Epithelial cell of esophagus (primary cell): Measurements from ENCODE around the gene SEH1L.

Experiments
- DNase-seq: peaks from one replicate; pipeline ENCODE4 v3.0.0; 2010; ENCODE audit warnings: low read depth
- H3K4me3 ChIP-seq: 2 replicates; pipeline ENCODE4 v1.5.1; 2011; ENCODE audit warnings: mild to moderate bottlenecking, low read length, control low read depth
- TF ChIP-seq, protein P1 (sequence below): IDR thresholded peaks from 2 replicates; pipeline ENCODE4 v1.5.1; 2011; ENCODE audit warnings: low read depth, mild to moderate bottlenecking, low read length, control low read depth, inconsistent platforms; ENCODE audit not compliant: insufficient read depth; ENCODE audit errors: missing control alignments

Gene SEH1L

DNA sequence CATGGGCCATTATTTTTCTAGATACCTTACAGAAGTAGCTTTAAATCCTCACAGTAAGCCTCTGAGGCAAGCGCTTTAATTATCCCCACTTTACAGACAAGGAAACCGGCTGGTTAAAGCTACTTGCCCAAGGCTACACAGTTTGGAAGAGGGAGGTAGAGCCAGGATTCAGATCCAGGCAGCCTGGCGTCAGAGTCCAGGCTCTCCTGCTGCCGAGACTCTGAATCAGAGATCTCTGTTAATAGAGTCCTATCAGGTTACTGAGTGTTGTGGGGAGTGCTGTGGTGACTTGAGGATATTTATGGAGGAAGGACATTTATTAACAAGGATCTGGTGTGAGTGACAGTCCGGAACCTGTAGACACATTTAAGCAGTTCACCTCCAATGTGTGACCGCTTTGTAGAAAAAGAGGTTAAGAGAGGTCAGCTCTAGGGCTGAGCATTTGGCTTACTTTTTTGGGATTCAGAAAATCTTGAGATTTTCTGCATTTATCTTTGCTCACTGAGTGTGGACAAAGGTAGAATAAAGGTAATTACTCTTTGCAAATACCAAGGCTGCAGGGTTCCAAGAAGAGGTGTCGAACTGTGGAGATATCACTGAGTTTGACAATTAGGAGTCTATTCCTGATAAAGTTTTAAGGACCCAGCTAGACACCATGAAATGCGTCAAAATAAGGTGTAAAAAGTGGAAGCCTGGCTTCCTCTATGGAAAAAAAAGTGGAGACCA is 41.7 kb downstream of the SEH1L start:
- no peak overlapping the region for H3K4me3 ChIP-seq
- TF ChIP-seq, protein P1, sequence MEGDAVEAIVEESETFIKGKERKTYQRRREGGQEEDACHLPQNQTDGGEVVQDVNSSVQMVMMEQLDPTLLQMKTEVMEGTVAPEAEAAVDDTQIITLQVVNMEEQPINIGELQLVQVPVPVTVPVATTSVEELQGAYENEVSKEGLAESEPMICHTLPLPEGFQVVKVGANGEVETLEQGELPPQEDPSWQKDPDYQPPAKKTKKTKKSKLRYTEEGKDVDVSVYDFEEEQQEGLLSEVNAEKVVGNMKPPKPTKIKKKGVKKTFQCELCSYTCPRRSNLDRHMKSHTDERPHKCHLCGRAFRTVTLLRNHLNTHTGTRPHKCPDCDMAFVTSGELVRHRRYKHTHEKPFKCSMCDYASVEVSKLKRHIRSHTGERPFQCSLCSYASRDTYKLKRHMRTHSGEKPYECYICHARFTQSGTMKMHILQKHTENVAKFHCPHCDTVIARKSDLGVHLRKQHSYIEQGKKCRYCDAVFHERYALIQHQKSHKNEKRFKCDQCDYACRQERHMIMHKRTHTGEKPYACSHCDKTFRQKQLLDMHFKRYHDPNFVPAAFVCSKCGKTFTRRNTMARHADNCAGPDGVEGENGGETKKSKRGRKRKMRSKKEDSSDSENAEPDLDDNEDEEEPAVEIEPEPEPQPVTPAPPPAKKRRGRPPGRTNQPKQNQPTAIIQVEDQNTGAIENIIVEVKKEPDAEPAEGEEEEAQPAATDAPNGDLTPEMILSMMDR, result no peak
- DNase-seq, result no peak

DNA sequence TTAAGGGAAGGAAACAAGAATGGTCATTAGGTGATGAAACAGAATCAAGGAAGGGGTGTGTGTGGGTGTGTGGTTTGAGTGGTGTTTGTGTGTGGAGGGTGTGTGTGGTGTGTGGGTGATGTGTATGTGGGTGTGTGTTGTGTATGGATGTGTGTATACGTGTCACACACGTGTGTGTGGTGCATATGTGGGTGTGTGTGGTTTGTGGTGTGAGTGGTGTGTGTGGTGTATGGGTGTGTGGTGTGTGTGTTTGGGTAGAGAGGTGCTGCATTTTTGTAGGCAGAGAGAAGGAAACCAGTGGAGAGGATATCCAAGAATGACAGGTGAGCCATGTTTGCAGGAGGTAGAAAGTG is 42.3 kb downstream of the SEH1L start:
- peak overlapping the region; percentile 88 for H3K4me3 ChIP-seq
- DNase-seq, result no peak

DNA sequence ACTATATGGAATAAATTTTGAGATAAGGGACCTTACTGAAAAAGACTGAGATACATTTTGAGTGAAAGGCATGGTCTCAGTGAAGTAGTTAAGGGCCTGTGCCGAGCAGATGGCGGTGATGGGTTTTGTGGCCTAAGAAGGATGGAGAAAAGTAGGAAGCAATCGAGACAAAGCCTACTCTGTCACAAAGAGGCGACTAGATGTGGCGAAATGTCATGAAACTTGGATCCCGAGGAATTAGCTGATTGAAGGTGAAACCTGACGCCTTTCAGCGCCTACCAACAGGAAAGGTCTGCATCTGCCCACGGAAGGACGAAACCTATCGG is 42.8 kb downstream of the SEH1L start:
- DNase-seq, result peak; percentile 4
- H3K4me3 ChIP-seq, result peak overlapping the region; percentile 88
- TF ChIP-seq, protein P1, result no peak

More for the DNA sequence above, 42.3 kb downstream of the SEH1L start:
- TF ChIP-seq, protein P1, result no peak

DNA sequence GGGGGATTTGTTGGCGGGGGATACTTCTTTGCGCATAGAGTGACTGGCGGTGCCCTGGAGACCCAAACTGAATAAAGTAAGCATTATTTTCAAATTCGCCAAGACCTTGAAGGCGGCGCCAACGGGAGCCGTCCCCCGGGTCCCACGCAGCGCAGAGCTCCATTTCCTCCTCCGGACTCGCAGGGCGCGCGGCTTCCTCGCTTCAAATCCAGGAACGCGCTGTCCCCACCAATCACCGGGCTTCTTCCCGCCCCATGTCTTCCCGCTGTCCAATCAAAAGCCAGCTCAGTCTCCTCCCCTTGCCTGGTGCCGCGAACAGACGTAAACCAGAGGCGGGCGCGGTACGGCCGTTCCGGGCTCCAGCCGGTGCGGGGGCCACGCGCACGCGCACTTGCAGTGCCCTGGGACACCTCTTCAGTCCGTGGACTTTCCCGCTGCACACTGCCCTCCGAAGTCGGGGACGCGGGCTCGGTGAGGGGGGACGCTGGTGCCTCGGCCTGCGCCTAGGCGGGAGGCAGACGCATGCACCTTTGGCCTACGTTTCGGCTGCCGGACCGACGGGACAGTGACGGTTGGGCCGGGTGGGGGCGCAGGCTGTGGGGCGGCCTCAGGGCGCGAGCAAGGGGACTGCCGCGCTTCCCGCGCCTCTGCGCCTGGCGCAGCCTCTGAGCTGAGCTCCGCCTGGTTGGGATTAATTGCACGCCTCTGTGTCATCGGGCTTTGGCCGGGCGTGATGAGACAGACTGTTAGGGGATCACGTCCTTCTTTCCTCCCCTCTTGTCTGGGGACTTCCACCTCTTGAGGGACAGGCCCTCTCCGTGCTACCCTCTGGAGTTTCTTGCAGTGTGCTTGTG is 43.4 kb downstream of the SEH1L start, which contains the start of gene CEP192:
Gene CEP192 (plus strand): TSS at position 396 of the 854 bp plus-strand sequence. CDS start 8,063 bp downstream, outside the sequence.
- peak within 1 kb of the TSS; percentile 88 for H3K4me3 ChIP-seq
- TF ChIP-seq, protein P1, result no peak
- peak; percentile 99 for DNase-seq

DNA sequence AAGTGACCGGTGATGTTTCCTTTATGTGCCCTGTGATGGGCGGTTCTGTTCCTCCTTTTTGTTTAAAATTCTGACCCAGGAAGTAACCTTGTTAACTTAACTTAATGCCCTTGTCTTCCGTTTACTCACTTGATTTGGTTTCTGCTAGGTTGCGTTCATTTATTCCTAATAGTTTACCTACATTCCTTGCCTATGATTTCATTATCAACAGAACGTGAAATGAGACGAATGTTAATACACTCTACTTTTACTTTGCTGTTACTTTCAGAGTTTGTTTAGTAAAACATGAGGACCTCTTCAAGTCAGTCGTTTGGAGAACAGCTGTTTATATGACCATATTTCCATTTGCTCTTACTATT is 44.0 kb downstream of the SEH1L start:
- TF ChIP-seq, protein P1, result no peak
- peak; percentile 53 for DNase-seq
- peak overlapping the region; percentile 88 for H3K4me3 ChIP-seq

DNA sequence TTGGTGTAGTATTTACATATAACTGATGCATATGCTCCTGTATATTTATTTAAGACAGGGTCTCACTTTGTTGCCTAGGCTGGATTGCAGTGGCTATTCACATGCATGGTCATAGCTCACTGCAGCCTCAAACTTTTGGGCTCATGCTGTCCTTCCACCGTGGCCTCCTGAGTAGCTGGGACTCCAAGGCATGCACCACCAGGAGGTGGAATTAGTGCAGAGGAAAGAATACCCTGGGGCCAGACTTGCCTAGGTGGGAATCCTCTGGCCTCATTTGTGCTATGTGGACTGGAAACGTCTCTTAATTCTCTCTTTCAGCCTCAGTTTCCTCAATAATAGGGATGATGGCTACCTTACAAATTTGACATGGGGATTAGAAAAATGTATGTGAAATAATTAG is 45.6 kb downstream of the SEH1L start:
- no peak overlapping the region for H3K4me3 ChIP-seq
- no peak for DNase-seq
- TF ChIP-seq, protein P1, result no peak
